ENCODE measurements around the gene SULT1C4.

Gene SULT1C4

GRCh38 chr2:108367561-108368175, 10.1 kb upstream of the SULT1C4 start:
- POLR2A ChIA-PET = interaction anchor here (1.2 kb wide), 1 partner anchor 17 kb away, joined by 3 read pairs; no protein-coding TSS in a partner anchor
- no peak for DNase-seq (ENCODE audit: extremely low spot score)
- CTCF ChIA-PET = no interaction called here
- TF ChIP-seq NFRKB (IDR thresholded peaks at IDR 0.05) (no peak), FOXK2 (IDR thresholded peaks at IDR 0.05) (no peak), FOXA1 (IDR thresholded peaks at IDR 0.05) (no peak), L3MBTL2 (conservative IDR thresholded peaks at IDR 0.05) (no peak), PKNOX1 (IDR thresholded peaks at IDR 0.05) (no peak), LEF1 (IDR thresholded peaks at IDR 0.05; ENCODE audit: borderline replicate concordance) (no peak), SUZ12 (IDR thresholded peaks at IDR 0.05) (no peak), TARDBP (IDR thresholded peaks at IDR 0.05) (no peak), CTBP1 (IDR thresholded peaks at IDR 0.05; ENCODE audit: borderline replicate concordance) (no peak), ELF4 (IDR thresholded peaks at IDR 0.05) (no peak), ARNT (IDR thresholded peaks at IDR 0.05) (no peak), BHLHE40 (IDR thresholded peaks at IDR 0.05; ENCODE audit: borderline replicate concordance) (no peak)

GRCh38 chr2:108369153-108369552, 8.6 kb upstream of the SULT1C4 start:
- POLR2A ChIA-PET = interaction anchor here (1.8 kb wide), 1 partner anchor 9 kb away, joined by 7 read pairs; the partner anchor contains the start of gene SULT1C4
- TF ChIP-seq ARNT (IDR thresholded peaks at IDR 0.05) (no peak), FOXM1 (IDR thresholded peaks at IDR 0.05; ENCODE audit: borderline replicate concordance) (no peak), NFRKB (IDR thresholded peaks at IDR 0.05) (no peak), LEF1 (IDR thresholded peaks at IDR 0.05; ENCODE audit: borderline replicate concordance) (no peak), SP1 (IDR thresholded peaks at IDR 0.05) (no peak), FOXK2 (IDR thresholded peaks at IDR 0.05) (no peak), ZNF384 (IDR thresholded peaks at IDR 0.05) (no peak), SUZ12 (IDR thresholded peaks at IDR 0.05) (no peak), TARDBP (IDR thresholded peaks at IDR 0.05) (no peak), L3MBTL2 (conservative IDR thresholded peaks at IDR 0.05) (no peak), CTBP1 (IDR thresholded peaks at IDR 0.05; ENCODE audit: borderline replicate concordance) (no peak), FOXA1 (IDR thresholded peaks at IDR 0.05) (no peak), BHLHE40 (IDR thresholded peaks at IDR 0.05; ENCODE audit: borderline replicate concordance) (no peak)
- CTCF ChIA-PET = interaction anchor here (0.9 kb wide), 1 partner anchor 9 kb away, joined by 3 read pairs; the partner anchor contains the start of gene SULT1C4
- DNase-seq (ENCODE audit: extremely low spot score) = no peak

GRCh38 chr2:108370080-108370479, 7.7 kb upstream of the SULT1C4 start:
- TF ChIP-seq ZNF384 (IDR thresholded peaks at IDR 0.05) (no peak), PKNOX1 (IDR thresholded peaks at IDR 0.05) (no peak), HDGF (IDR thresholded peaks at IDR 0.05; ENCODE audit: borderline replicate concordance) (no peak), FOXK2 (IDR thresholded peaks at IDR 0.05) (no peak), FOXM1 (IDR thresholded peaks at IDR 0.05; ENCODE audit: borderline replicate concordance) (no peak), SUZ12 (IDR thresholded peaks at IDR 0.05) (no peak), TARDBP (IDR thresholded peaks at IDR 0.05) (no peak), CTBP1 (IDR thresholded peaks at IDR 0.05; ENCODE audit: borderline replicate concordance) (no peak), ARNT (IDR thresholded peaks at IDR 0.05) (no peak), SP1 (IDR thresholded peaks at IDR 0.05) (no peak), BHLHE40 (IDR thresholded peaks at IDR 0.05; ENCODE audit: borderline replicate concordance) (no peak), NFRKB (IDR thresholded peaks at IDR 0.05) (no peak), ELF4 (IDR thresholded peaks at IDR 0.05) (no peak), L3MBTL2 (conservative IDR thresholded peaks at IDR 0.05) (no peak), FOXA1 (IDR thresholded peaks at IDR 0.05) (no peak), LEF1 (IDR thresholded peaks at IDR 0.05; ENCODE audit: borderline replicate concordance) (no peak)
- CTCF ChIA-PET = interaction anchor here (0.9 kb wide), 1 partner anchor 8 kb away, joined by 3 read pairs; the partner anchor contains the start of gene SULT1C4
- POLR2A ChIA-PET = interaction anchor here (1.8 kb wide), 1 partner anchor 8 kb away, joined by 7 read pairs; the partner anchor contains the start of gene SULT1C4
- DNase-seq (ENCODE audit: extremely low spot score) = no peak

- no peak for DNase-seq (ENCODE audit: extremely low spot score)
- CTCF ChIA-PET = interaction anchor here (0.6 to 1.5 kb wide), 3 partner anchors 100 to 366 kb away, joined by 3 to 5 read pairs (median 4); no protein-coding TSS in a partner anchor
- POLR2A ChIA-PET = interaction anchor here (1.3 kb wide), 2 partner anchors 72 to 195 kb away, joined by 6 to 9 read pairs; partner anchors contain the start of gene GCC2
- no peak for TF ChIP-seq L3MBTL2 (conservative IDR thresholded peaks at IDR 0.05)
- no peak for TF ChIP-seq TARDBP (IDR thresholded peaks at IDR 0.05)
- no peak for TF ChIP-seq ARNT (IDR thresholded peaks at IDR 0.05)
- TF ChIP-seq PKNOX1 (IDR thresholded peaks at IDR 0.05) = no peak
- no peak for TF ChIP-seq SUZ12 (IDR thresholded peaks at IDR 0.05)
- TF ChIP-seq FOXM1 (IDR thresholded peaks at IDR 0.05; ENCODE audit: borderline replicate concordance) = no peak
- no peak for TF ChIP-seq ELF4 (IDR thresholded peaks at IDR 0.05)
- TF ChIP-seq FOXA1 (IDR thresholded peaks at IDR 0.05) = no peak
- no peak for TF ChIP-seq ZNF384 (IDR thresholded peaks at IDR 0.05)
- TF ChIP-seq CTBP1 (IDR thresholded peaks at IDR 0.05; ENCODE audit: borderline replicate concordance) = no peak
- no peak for TF ChIP-seq LEF1 (IDR thresholded peaks at IDR 0.05; ENCODE audit: borderline replicate concordance)
- no peak for TF ChIP-seq BHLHE40 (IDR thresholded peaks at IDR 0.05; ENCODE audit: borderline replicate concordance)
These were observed 980 bp upstream of the SULT1C4 start for GRCh38 chr2:108376774-108377173.

GRCh38 chr2:108377401-108377800, 353 bp upstream of the SULT1C4 start:
- TF ChIP-seq ZNF384 (IDR thresholded peaks at IDR 0.05) (no peak), FOXA1 (IDR thresholded peaks at IDR 0.05) (no peak), CTBP1 (IDR thresholded peaks at IDR 0.05; ENCODE audit: borderline replicate concordance) (no peak), BHLHE40 (IDR thresholded peaks at IDR 0.05; ENCODE audit: borderline replicate concordance) (no peak), LEF1 (IDR thresholded peaks at IDR 0.05; ENCODE audit: borderline replicate concordance) (no peak), TARDBP (IDR thresholded peaks at IDR 0.05) (no peak), FOXK2 (IDR thresholded peaks at IDR 0.05) (no peak), L3MBTL2 (conservative IDR thresholded peaks at IDR 0.05) (no peak), ARNT (IDR thresholded peaks at IDR 0.05) (no peak), PKNOX1 (IDR thresholded peaks at IDR 0.05) (no peak), ELF4 (IDR thresholded peaks at IDR 0.05) (no peak), SP1 (IDR thresholded peaks at IDR 0.05) (no peak), SUZ12 (IDR thresholded peaks at IDR 0.05) (no peak), FOXM1 (IDR thresholded peaks at IDR 0.05; ENCODE audit: borderline replicate concordance) (no peak), NFRKB (IDR thresholded peaks at IDR 0.05) (no peak), HDGF (IDR thresholded peaks at IDR 0.05; ENCODE audit: borderline replicate concordance) (no peak)
- CTCF ChIA-PET = interaction anchor here (0.6 to 1.5 kb wide), 3 partner anchors 8 to 365 kb away, joined by 3 to 4 read pairs (median 3); no protein-coding TSS in a partner anchor
- no peak for DNase-seq (ENCODE audit: extremely low spot score)
- POLR2A ChIA-PET = interaction anchor here (0.7 to 1.9 kb wide), 15 partner anchors 8 to 209 kb away, joined by 3 to 9 read pairs (median 5); partner anchors contain the start of genes GCC2, LIMS1 and SULT1C2

Data from HEK293T (cell line).